Head of caudate nucleus (tissue), 42 donors: ENCODE measurements around the gene DISC1.
A peak's percentile ranks its signal among the peaks of the same experiment; 100 is the strongest.
"Not testable (repeated sequence)": the region's sequence is repeated elsewhere in the genome, so short reads cannot be mapped to it uniquely, and the experiment has no call there.

Experiments used
- DNase-seq, 42 donors: peaks; one replicate each; pipeline versions ENCODE4 v3.0.0 to v3.0.0-alpha.2; 2020 to 2021; ENCODE audit warnings: mixed read lengths in 7 of 42
- intact Hi-C: fragments of 100-400 bp; cut with DNase I; formaldehyde crosslinking; loops from one replicate; pipeline ENCODE4 v1.15.0; 2022

Gene DISC1

GRCh38 chr1:231949277-231950091 is 322.9 kb downstream of the DISC1 start:
- DNase-seq = peak in 9 of 42 donors; percentile 5 to 44 (median 17)
- intact Hi-C loops = no loop called here

GRCh38 chr1:231950331-231951128 is 323.9 kb downstream of the DISC1 start:
- intact Hi-C loops = no loop called here
- no peak for DNase-seq

GRCh38 chr1:231951374-231951773 is 324.8 kb downstream of the DISC1 start:
- intact Hi-C loops = no loop called here

GRCh38 chr1:231952154-231952553 is 325.6 kb downstream of the DISC1 start:
- intact Hi-C loops = no loop called here
- DNase-seq = no peak

More at GRCh38 chr1:231951374-231951773, 324.8 kb downstream of the DISC1 start:
- DNase-seq = no peak

- DNase-seq = no peak
- intact Hi-C loops = no loop called here
Observed at GRCh38 chr1:231953660-231954059, 327.1 kb downstream of the DISC1 start.

- intact Hi-C loops = no loop called here
- no peak for DNase-seq
Observed at GRCh38 chr1:231954751-231955150, 328.2 kb downstream of the DISC1 start.

GRCh38 chr1:231957359-231957758 is 330.8 kb downstream of the DISC1 start:
- DNase-seq = no peak
- intact Hi-C loops = no loop called here

GRCh38 chr1:231958448-231958847 is 331.9 kb downstream of the DISC1 start:
- DNase-seq = no peak
- intact Hi-C loops = no loop called here

- intact Hi-C loops = no loop called here
- no peak for DNase-seq
Observed at GRCh38 chr1:231959225-231959884, 332.8 kb downstream of the DISC1 start.

- intact Hi-C loops, DNase-seq: not testable (repeated sequence)
Observed at GRCh38 chr1:231961801-231962200, 335.2 kb downstream of the DISC1 start.

GRCh38 chr1:231962636-231963035 is 336.0 kb downstream of the DISC1 start:
- DNase-seq = no peak
- intact Hi-C loops = no loop called here

- intact Hi-C loops = no loop called here
Observed at GRCh38 chr1:231964241-231964640, 337.7 kb downstream of the DISC1 start.

GRCh38 chr1:231964961-231965360 is 338.4 kb downstream of the DISC1 start:
- intact Hi-C loops = no loop called here
- DNase-seq = no peak

More at GRCh38 chr1:231964241-231964640, 337.7 kb downstream of the DISC1 start:
- DNase-seq = no peak

GRCh38 chr1:231965615-231966014 is 339.0 kb downstream of the DISC1 start:
- DNase-seq = no peak
- intact Hi-C loops = no loop called here

GRCh38 chr1:231966983-231967382 is 340.4 kb downstream of the DISC1 start:
- DNase-seq = no peak
- intact Hi-C loops = no loop called here

GRCh38 chr1:231969076-231969475 is 342.5 kb downstream of the DISC1 start:
- intact Hi-C loops = no loop called here
- no peak for DNase-seq

- intact Hi-C loops, DNase-seq: not testable (repeated sequence)
Observed at GRCh38 chr1:231969761-231970160, 343.2 kb downstream of the DISC1 start.

GRCh38 chr1:231970684-231971083 is 344.1 kb downstream of the DISC1 start:
- DNase-seq = peak in 8 of 42 donors; percentile 7 to 47 (median 22)
- intact Hi-C loops = no loop called here

- intact Hi-C loops = no loop called here
Observed at GRCh38 chr1:231971397-231972110, 345.0 kb downstream of the DISC1 start.

More at GRCh38 chr1:231971397-231972110, 345.0 kb downstream of the DISC1 start:
- peak in 1 of 42 donors; percentile 8 for DNase-seq
